ENCODE data around the gene CMTM1.

DNA sequence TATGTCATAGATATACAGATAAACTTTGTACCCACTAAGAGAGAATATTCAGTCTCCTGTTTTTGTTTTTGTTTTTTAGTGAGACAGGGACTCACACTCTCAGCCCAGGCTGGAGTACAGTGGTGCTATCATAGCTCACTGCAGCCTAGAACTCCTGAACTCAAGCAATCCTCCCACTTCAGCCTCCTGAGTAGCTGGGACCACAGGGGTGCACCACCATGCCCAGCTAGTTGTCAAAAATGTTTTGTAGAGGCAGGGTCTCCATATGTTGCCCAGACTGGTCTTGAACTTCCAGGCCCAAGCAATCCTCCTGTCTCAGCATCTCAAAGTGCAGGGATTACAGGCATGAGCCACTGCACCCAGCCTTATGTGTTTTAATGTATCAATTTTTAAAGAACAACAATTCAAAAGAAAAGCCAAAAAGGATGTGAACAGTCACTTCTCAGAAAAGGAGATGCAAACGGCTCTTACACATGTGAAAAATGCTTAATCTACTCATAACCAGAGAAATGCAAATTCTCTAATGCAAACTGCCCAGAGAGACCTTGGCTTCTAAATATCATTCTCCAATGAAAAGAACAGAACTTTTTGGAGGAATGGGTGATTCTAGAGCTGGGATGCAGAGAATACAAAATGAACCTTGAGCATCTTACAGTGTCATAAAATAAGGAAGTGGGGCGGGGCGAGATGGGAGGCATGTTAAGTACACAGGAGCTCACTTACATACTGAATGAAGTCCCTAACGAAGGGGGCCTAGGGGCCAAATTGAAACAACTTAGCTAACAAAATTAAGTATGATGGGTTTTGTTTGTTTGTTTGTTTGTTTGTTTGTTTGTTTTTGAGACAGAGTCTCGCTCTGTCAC, 31.0 kb downstream of the CMTM1 start:
- TF ChIP-seq, protein P1, sequence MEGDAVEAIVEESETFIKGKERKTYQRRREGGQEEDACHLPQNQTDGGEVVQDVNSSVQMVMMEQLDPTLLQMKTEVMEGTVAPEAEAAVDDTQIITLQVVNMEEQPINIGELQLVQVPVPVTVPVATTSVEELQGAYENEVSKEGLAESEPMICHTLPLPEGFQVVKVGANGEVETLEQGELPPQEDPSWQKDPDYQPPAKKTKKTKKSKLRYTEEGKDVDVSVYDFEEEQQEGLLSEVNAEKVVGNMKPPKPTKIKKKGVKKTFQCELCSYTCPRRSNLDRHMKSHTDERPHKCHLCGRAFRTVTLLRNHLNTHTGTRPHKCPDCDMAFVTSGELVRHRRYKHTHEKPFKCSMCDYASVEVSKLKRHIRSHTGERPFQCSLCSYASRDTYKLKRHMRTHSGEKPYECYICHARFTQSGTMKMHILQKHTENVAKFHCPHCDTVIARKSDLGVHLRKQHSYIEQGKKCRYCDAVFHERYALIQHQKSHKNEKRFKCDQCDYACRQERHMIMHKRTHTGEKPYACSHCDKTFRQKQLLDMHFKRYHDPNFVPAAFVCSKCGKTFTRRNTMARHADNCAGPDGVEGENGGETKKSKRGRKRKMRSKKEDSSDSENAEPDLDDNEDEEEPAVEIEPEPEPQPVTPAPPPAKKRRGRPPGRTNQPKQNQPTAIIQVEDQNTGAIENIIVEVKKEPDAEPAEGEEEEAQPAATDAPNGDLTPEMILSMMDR (IDR thresholded peaks at IDR 0.05), result no peak
- TF ChIP-seq POLR2A (IDR thresholded peaks at IDR 0.05), result no peak

Data from right lobe of liver (tissue), 4 donors.